Neural cell (in vitro differentiated cells): Measurements from ENCODE around the gene LPIN1. TPM values are rescaled to one million over a fixed set of nuclear protein-coding genes. Genes with fewer than 3 reads are reported as not detected.

Experiments
- H2AFZ ChIP-seq: fragments of 200-600, 300-800 bp; sonication (generic), shearing (Covaris generic); 2 replicates; pipeline ENCODE4 v1.6.0; 2014; ENCODE audit warnings: low read depth, mild to moderate bottlenecking, antibody characterized with exemption, low read length, moderate library complexity
- H3F3A ChIP-seq: fragments of 200-600 bp; shearing (Covaris generic); 2 replicates; pipeline ENCODE4 v1.6.1; 2016; ENCODE audit warnings: mild to moderate bottlenecking, moderate library complexity, mixed read lengths, antibody characterized with exemption, low read length; ENCODE audit not compliant: insufficient read depth, poor library complexity, severe bottlenecking
- H3K27ac ChIP-seq: fragments of 200-600, 300-800 bp; sonication (generic), shearing (Covaris generic); 2 replicates; pipeline ENCODE4 v1.5.1; 2014; ENCODE audit warnings: mild to moderate bottlenecking, low read length, moderate library complexity
- H3K27me3 ChIP-seq: fragments of 300-800, 200-600 bp; sonication (generic), shearing (Covaris generic); 2 replicates; pipeline ENCODE4 v1.6.0; 2014; ENCODE audit warnings: mild to moderate bottlenecking, low read depth, low read length, moderate library complexity; ENCODE audit not compliant: insufficient read depth
- H3K36me3 ChIP-seq: fragments of 300-800, 200-600 bp; sonication (generic), shearing (Covaris generic); 2 replicates; pipeline ENCODE4 v1.5.1; 2014; ENCODE audit warnings: mild to moderate bottlenecking, antibody characterized with exemption, low read length, moderate library complexity; ENCODE audit not compliant: insufficient read depth
- H3K4me2 ChIP-seq: fragments of 300-800, 200-600 bp; sonication (generic), shearing (Covaris generic); 2 replicates; pipeline ENCODE4 v1.6.0; 2014; ENCODE audit warnings: mild to moderate bottlenecking, low read length
- H3K4me3 ChIP-seq: fragments of 300-800, 200-600 bp; sonication (generic), shearing (Covaris generic); 2 replicates; pipeline ENCODE4 v1.5.1; 2014; ENCODE audit warnings: mild to moderate bottlenecking, low read length, moderate library complexity
- H3K79me2 ChIP-seq: fragments of 200-600 bp; shearing (Covaris generic); replicated peaks from 2 replicates; pipeline ENCODE4 v1.6.0; 2014; ENCODE audit warnings: mild to moderate bottlenecking, low read length, moderate library complexity; ENCODE audit not compliant: insufficient read depth
- H3K9ac ChIP-seq: fragments of 300-800, 200-600 bp; sonication (generic), shearing (Covaris generic); 2 replicates; pipeline ENCODE4 v1.6.1; 2016; ENCODE audit warnings: mild to moderate bottlenecking, low read length, mixed read lengths
- H3K9me2 ChIP-seq: fragments of 200-600 bp; shearing (Covaris generic); 2 replicates; pipeline ENCODE4 v1.6.1; 2016; ENCODE audit warnings: mild to moderate bottlenecking, low read length, mixed read lengths; ENCODE audit not compliant: insufficient read depth
- H3K9me3 ChIP-seq: fragments of 200-600, 300-800 bp; sonication (generic), shearing (Covaris generic); 2 replicates; pipeline ENCODE4 v1.6.1; 2016; ENCODE audit warnings: mild to moderate bottlenecking, mixed run types, low read length, moderate library complexity, mixed read lengths
- H4K20me1 ChIP-seq: fragments of 200-600 bp; shearing (Covaris generic); 2 replicates; pipeline ENCODE4 v1.6.1; 2016; ENCODE audit warnings: mild to moderate bottlenecking, mixed run types; ENCODE audit not compliant: insufficient read depth
- CTCF ChIP-seq: fragments of 450-650 bp; IDR thresholded peaks from 2 replicates; pipeline ENCODE4 v1.5.1; 2014; ENCODE audit warnings: antibody characterized with exemption, mild to moderate bottlenecking, moderate library complexity; ENCODE audit not compliant: poor library complexity, severe bottlenecking
- EP300 ChIP-seq: fragments of 450-650 bp; conservative IDR thresholded peaks from 2 replicates; pipeline ENCODE4 v1.6.1; 2014; ENCODE audit warnings: antibody characterized with exemption, mild to moderate bottlenecking, moderate library complexity; ENCODE audit not compliant: poor library complexity, severe bottlenecking
- EZH2 ChIP-seq: fragments of 200-600, 300-800 bp; shearing (Covaris generic), sonication (generic); IDR thresholded peaks from 2 replicates; pipeline ENCODE4 v1.6.1; 2014; ENCODE audit warnings: antibody characterized with exemption, low read length, borderline replicate concordance, mild to moderate bottlenecking; ENCODE audit not compliant: insufficient read depth, poor library complexity, severe bottlenecking
- MXI1 ChIP-seq: fragments of 450-650 bp; conservative IDR thresholded peaks from 2 replicates; pipeline ENCODE4 v1.6.1; 2014; ENCODE audit warnings: antibody characterized with exemption, mild to moderate bottlenecking; ENCODE audit not compliant: poor library complexity, severe bottlenecking
- POLR2AphosphoS5 ChIP-seq: IDR thresholded peaks from 2 replicates; pipeline ENCODE4 v1.6.1; 2012
- RAD21 ChIP-seq: fragments of 450-650 bp; conservative IDR thresholded peaks from 2 replicates; pipeline ENCODE4 v1.6.1; 2014; ENCODE audit warnings: antibody characterized with exemption, mild to moderate bottlenecking, moderate library complexity
- SMC3 ChIP-seq: fragments of 450-650 bp; conservative IDR thresholded peaks from 2 replicates; pipeline ENCODE4 v1.6.1; 2014; ENCODE audit warnings: antibody characterized with exemption, mild to moderate bottlenecking, moderate library complexity; ENCODE audit not compliant: poor library complexity
- TAF1 ChIP-seq: IDR thresholded peaks from 2 replicates; pipeline ENCODE4 v1.6.1; 2012; ENCODE audit warnings: low read depth
- polyA plus RNA-seq: library from polyadenylated mRNA; depleted of rRNA; stranded (reverse); fragments of >200 nt; gene quantifications from 2 replicates; pipeline ENCODE4 v1.2.3, GENCODE V29; 2014
- TF ChIP-seq, protein P1 (sequence below): IDR thresholded peaks from 2 replicates; pipeline ENCODE4 v1.6.1; 2012; ENCODE audit warnings: borderline replicate concordance

Gene LPIN1
- polyA plus RNA-seq, 1 donor from 2014 or later = 47.5 TPM

GRCh38 chr2:11777886-11778415 lies 31.5 kb downstream of the LPIN1 start:
- Histone ChIP-seq H3K79me2 (no peaks in the 10 kb centered on the region), H3K27me3 (no peaks in the 10 kb centered on the region), H3K36me3 (peaks cover 13% of the 10 kb centered on the region), H3K27ac (no peak overlapping the region), H3K4me2 (no peak overlapping the region), H4K20me1 (no peaks in the 10 kb centered on the region), H3F3A (no peaks in the 10 kb centered on the region), H3K9me2 (no peaks in the 10 kb centered on the region), H3K9ac (no peak overlapping the region), H3K4me3 (no peak overlapping the region), H2AFZ (no peak overlapping the region), H3K9me3 (no peaks in the 10 kb centered on the region)
- TF ChIP-seq MXI1 (no peak), EP300 (no peak), RAD21 (no peak), POLR2AphosphoS5 (no peak), CTCF (no peak), SMC3 (no peak), TAF1 (no peak), EZH2 (no peak)
- TF ChIP-seq, protein P1, sequence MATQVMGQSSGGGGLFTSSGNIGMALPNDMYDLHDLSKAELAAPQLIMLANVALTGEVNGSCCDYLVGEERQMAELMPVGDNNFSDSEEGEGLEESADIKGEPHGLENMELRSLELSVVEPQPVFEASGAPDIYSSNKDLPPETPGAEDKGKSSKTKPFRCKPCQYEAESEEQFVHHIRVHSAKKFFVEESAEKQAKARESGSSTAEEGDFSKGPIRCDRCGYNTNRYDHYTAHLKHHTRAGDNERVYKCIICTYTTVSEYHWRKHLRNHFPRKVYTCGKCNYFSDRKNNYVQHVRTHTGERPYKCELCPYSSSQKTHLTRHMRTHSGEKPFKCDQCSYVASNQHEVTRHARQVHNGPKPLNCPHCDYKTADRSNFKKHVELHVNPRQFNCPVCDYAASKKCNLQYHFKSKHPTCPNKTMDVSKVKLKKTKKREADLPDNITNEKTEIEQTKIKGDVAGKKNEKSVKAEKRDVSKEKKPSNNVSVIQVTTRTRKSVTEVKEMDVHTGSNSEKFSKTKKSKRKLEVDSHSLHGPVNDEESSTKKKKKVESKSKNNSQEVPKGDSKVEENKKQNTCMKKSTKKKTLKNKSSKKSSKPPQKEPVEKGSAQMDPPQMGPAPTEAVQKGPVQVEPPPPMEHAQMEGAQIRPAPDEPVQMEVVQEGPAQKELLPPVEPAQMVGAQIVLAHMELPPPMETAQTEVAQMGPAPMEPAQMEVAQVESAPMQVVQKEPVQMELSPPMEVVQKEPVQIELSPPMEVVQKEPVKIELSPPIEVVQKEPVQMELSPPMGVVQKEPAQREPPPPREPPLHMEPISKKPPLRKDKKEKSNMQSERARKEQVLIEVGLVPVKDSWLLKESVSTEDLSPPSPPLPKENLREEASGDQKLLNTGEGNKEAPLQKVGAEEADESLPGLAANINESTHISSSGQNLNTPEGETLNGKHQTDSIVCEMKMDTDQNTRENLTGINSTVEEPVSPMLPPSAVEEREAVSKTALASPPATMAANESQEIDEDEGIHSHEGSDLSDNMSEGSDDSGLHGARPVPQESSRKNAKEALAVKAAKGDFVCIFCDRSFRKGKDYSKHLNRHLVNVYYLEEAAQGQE = no peak

DNA sequence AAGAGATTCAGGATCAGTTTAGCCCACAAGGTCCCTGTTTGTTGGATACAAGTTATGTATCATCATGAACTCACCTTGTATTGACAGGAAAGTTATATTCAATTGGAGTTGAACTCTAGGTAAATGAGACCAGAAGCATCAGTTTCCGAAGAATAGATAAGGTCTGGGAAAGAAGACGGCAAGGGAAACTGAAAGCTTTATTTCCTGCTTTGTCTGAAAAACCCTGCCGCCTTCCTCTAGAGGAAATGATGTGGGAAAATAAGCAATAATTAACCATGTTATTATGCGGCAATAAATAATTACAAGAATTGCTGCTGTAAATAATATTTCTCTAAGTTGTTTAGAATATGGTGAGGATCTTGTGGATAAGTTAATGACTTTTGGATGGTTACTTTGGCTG lies 32.0 kb downstream of the LPIN1 start:
- H3F3A ChIP-seq = no peaks in the 10 kb centered on the region
- peaks cover 10% of the 10 kb centered on the region for H3K36me3 ChIP-seq
- no peak overlapping the region for H3K4me3 ChIP-seq
- H3K4me2 ChIP-seq = no peak overlapping the region
- H3K27me3 ChIP-seq = no peaks in the 10 kb centered on the region
- H3K27ac ChIP-seq = no peak overlapping the region
- no peak overlapping the region for H3K9ac ChIP-seq
- TF ChIP-seq MXI1 = no peak
- TF ChIP-seq CTCF = no peak
- TF ChIP-seq, protein P1 = no peak
- no peak for TF ChIP-seq RAD21
- no peak for TF ChIP-seq POLR2AphosphoS5
- no peak for TF ChIP-seq EZH2
- no peak for TF ChIP-seq SMC3
- TF ChIP-seq EP300 = no peak
- TF ChIP-seq TAF1 = no peak
- no peaks in the 10 kb centered on the region for H3K9me3 ChIP-seq
- no peaks in the 10 kb centered on the region for H3K79me2 ChIP-seq
- no peaks in the 10 kb centered on the region for H3K9me2 ChIP-seq
- no peaks in the 10 kb centered on the region for H4K20me1 ChIP-seq
- H2AFZ ChIP-seq = no peak overlapping the region
